GM18498 (cell line): ENCODE results near the gene SH2D3A.
"Not testable (repeated sequence)": the region's sequence is repeated elsewhere in the genome, so short reads cannot be mapped to it uniquely, and the experiment has no call there.

Source experiments
- ATAC-seq: cut with Tn5 transposase; IDR thresholded peaks from one replicate; pipeline ENCODE4 v1.9.1; 2021; ENCODE audit warnings: mild to moderate bottlenecking, moderate library complexity; ENCODE audit not compliant: unreplicated experiment

SH2D3A gene

GRCh38 chr19:6710273-6711077 is 56.8 kb downstream of the SH2D3A start:
- ATAC-seq = no peak

GRCh38 chr19:6709549-6709948 is 57.7 kb downstream of the SH2D3A start:
- no peak for ATAC-seq

- not testable (repeated sequence) for ATAC-seq
Observed at GRCh38 chr19:6708913-6709312, 58.3 kb downstream of the SH2D3A start.

GRCh38 chr19:6708346-6708745 is 58.9 kb downstream of the SH2D3A start:
- ATAC-seq = no peak

- no peak for ATAC-seq
Observed at GRCh38 chr19:6707658-6708018, 59.6 kb downstream of the SH2D3A start.

- no peak for ATAC-seq
Observed at GRCh38 chr19:6707011-6707657, 60.1 kb downstream of the SH2D3A start.

- no peak for ATAC-seq
Observed at GRCh38 chr19:6706633-6706958, 60.6 kb downstream of the SH2D3A start.

- ATAC-seq = no peak
Observed at GRCh38 chr19:6705931-6706632, 61.2 kb downstream of the SH2D3A start.
